ENCODE data around the gene MBOAT1.

MBOAT1 gene

GRCh38 chr6:20202699-20203302 lies 9.5 kb downstream of the MBOAT1 start:
- Mint-ChIP-seq H3K4me3 (no peak overlapping the region), H3K27me3 (no peaks in the 10 kb centered on the region), H3K9me3 (no peaks in the 10 kb centered on the region), H3K36me3 (peaks cover 25% of the 10 kb centered on the region), H3K27ac (no peak overlapping the region), H3K4me1 (peaks cover 65% of the 10 kb centered on the region)
- DNase-seq: no peak
- CTCF ChIA-PET: interaction anchor here (1.0 to 1.3 kb wide), 2 partner anchors 10 to 202 kb away, joined by 3 read pairs; no protein-coding TSS in a partner anchor

DNA sequence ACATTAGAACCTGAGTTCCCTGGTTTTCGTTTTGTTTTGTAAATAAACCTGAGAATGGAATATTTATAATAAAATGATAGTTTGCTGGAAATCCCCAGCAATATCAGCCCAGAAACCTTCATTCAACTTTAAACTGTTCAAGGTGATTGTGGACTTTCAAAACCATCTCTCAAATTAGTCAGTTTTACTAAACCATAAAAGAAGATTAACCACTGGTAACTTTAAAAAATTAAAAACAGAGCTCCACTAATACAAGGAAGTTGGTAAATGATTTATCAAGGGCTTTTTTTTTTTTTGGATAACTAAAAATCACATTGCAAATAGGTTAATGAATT lies 10.0 kb downstream of the MBOAT1 start:
- no peak for DNase-seq
- CTCF ChIA-PET: interaction anchor here (1.0 to 1.3 kb wide), 2 partner anchors 11 to 202 kb away, joined by 3 read pairs; no protein-coding TSS in a partner anchor
- Mint-ChIP-seq H3K9me3 (no peaks in the 10 kb centered on the region), H3K4me3 (no peak overlapping the region), H3K4me1 (peaks cover 60% of the 10 kb centered on the region), H3K27me3 (no peaks in the 10 kb centered on the region), H3K27ac (no peak overlapping the region), H3K36me3 (peaks cover 25% of the 10 kb centered on the region)

DNA sequence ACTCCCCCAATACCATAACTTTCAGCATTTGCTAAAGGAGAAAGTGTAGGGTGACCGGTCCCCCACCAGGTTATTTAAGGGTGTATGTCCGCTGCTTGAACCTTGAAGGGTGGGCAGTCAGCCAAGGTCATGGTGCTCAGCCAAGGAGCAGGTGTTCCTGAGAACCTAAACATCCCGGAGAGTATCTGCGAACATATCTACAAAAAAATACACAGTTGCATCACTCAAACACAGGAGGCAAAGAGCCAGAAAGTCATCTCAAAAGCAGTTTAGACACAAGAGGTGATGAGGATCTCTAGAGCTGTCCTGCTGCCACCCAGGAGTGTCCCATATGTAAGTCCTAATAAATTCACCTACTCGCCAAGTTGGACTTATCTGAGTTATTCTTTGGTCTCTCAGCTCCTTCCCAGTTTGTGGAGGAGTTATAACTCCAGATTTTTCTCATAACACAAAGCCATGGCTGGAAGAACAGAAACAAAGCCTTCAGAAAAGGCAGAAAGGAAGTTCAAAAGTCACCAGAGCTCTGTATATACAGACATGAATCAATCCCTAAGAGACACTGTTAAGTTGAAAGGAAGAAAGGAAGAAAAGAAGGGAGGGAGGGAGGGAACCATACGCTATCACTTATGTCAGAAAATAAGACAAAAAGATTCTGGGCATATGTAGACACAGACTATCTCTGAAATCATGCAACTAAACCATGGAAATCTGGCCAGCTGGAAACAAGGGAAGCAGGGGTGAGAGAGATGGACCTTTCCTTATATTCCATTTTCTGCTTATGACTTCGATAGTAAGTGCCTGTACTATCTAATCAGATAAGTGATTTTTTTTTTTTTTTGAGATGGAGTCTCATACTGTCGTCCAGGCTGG lies 11.3 kb downstream of the MBOAT1 start:
- CTCF ChIA-PET: interaction anchor here (0.9 to 1.0 kb wide), 2 partner anchors 74 to 337 kb away, joined by 3 to 4 read pairs; no protein-coding TSS in a partner anchor
- H3K27ac Mint-ChIP-seq: no peak overlapping the region
- no peak overlapping the region for H3K4me3 Mint-ChIP-seq
- H3K27me3 Mint-ChIP-seq: no peaks in the 10 kb centered on the region
- DNase-seq: no peak
- peaks cover 20% of the 10 kb centered on the region for H3K36me3 Mint-ChIP-seq
- H3K4me1 Mint-ChIP-seq: peaks cover 47% of the 10 kb centered on the region
- no peaks in the 10 kb centered on the region for H3K9me3 Mint-ChIP-seq

DNA sequence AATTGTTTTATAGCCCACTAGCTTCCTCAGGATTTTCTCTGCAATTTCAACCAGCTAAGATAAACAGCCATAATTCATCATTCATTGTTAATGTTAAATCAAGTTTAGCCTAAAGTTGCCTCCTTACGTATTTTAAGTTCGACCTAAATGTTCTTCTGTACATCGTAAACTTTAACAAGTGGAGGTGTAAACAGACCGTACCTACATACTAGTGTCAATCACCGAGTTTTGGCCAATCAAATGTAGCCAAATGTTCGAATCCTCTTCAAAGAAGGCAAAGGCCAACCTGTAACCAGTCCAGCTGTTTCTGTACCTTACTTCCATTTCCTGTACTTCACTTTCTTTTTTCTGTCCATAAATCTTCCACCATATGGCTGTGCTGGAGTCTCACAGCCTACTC lies 13.5 kb downstream of the MBOAT1 start:
- Mint-ChIP-seq H3K9me3 (no peaks in the 10 kb centered on the region), H3K27me3 (no peaks in the 10 kb centered on the region), H3K27ac (peak overlapping the region; percentile 64), H3K36me3 (peaks cover 19% of the 10 kb centered on the region), H3K4me3 (no peak overlapping the region), H3K4me1 (peaks cover 27% of the 10 kb centered on the region)
- CTCF ChIA-PET: interaction anchor here (1.0 kb wide), 1 partner anchor 22 kb away, joined by 3 read pairs; no protein-coding TSS in a partner anchor
- no peak for DNase-seq

DNA sequence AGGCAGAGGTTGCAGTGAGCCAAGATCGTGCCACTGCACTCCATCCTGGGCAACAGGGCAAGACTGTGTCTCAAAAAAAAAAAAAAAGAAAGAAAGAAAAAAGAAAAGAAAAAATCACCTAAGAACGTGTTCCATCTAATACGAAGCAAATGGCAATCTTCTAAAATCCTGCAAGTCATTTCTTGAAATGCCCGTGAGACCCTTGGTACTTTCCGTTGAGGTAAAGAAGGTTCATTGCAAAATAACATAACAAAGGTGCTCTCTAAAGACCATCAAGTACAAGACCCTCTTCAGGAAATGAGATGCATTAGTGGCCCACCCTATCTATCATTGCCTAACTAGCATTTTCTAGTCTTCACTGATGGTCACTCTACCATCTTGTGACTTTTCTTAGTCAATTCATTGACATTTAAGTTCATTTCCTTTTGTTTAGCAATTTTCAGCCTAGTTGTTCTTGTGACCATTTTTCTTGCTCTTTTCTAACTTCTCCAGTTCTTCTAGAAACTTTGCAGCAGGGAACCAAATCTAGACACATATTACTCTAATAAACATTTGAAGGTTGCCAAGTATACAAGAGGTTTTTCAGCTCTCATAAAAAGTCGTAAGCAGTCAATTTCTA lies 14.0 kb downstream of the MBOAT1 start:
- H3K9me3 Mint-ChIP-seq: no peaks in the 10 kb centered on the region
- no peak overlapping the region for H3K27ac Mint-ChIP-seq
- DNase-seq: no peak
- H3K27me3 Mint-ChIP-seq: no peaks in the 10 kb centered on the region
- H3K4me1 Mint-ChIP-seq: peaks cover 24% of the 10 kb centered on the region
- H3K4me3 Mint-ChIP-seq: no peak overlapping the region
- H3K36me3 Mint-ChIP-seq: peaks cover 20% of the 10 kb centered on the region
- CTCF ChIA-PET: interaction anchor here (0.7 to 1.0 kb wide), 2 partner anchors 22 to 104 kb away, joined by 3 read pairs; no protein-coding TSS in a partner anchor

DNA sequence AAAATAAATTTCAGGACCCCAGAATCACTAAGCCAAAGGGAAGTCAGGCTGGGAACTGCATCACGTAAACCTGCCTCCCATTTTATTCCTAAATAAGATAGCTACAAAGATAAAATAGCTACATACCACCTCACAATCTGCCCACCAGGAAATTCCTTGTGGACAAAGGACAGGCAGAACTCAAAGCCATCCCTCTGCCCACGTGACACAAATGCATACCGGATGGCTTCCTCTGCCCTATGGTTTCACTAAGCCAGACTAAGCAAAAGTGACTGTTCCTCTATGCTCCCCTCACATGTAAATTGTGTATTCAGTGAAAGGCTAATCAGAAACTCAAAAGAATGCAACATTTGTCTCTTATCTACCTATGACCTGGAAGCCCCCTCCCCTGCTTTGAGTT lies 15.0 kb downstream of the MBOAT1 start:
- CTCF ChIA-PET: interaction anchor here (0.7 kb wide), 1 partner anchor 103 kb away, joined by 3 read pairs; no protein-coding TSS in a partner anchor
- peaks cover 22% of the 10 kb centered on the region for H3K4me1 Mint-ChIP-seq
- H3K36me3 Mint-ChIP-seq: peaks cover 21% of the 10 kb centered on the region
- no peak overlapping the region for H3K4me3 Mint-ChIP-seq
- no peak for DNase-seq
- no peak overlapping the region for H3K27ac Mint-ChIP-seq
- no peaks in the 10 kb centered on the region for H3K9me3 Mint-ChIP-seq
- no peaks in the 10 kb centered on the region for H3K27me3 Mint-ChIP-seq

GRCh38 chr6:20192625-20193024 lies 19.6 kb downstream of the MBOAT1 start:
- Mint-ChIP-seq H3K9me3 (peaks cover 1% of the 10 kb centered on the region), H3K36me3 (peaks cover 18% of the 10 kb centered on the region), H3K4me1 (peaks cover 4% of the 10 kb centered on the region), H3K27me3 (no peaks in the 10 kb centered on the region), H3K27ac (no peak overlapping the region), H3K4me3 (no peak overlapping the region)
- CTCF ChIA-PET: interaction anchor here (2.4 kb wide), 1 partner anchor 66 kb away, joined by 9 read pairs; no protein-coding TSS in a partner anchor
- DNase-seq: no peak

DNA sequence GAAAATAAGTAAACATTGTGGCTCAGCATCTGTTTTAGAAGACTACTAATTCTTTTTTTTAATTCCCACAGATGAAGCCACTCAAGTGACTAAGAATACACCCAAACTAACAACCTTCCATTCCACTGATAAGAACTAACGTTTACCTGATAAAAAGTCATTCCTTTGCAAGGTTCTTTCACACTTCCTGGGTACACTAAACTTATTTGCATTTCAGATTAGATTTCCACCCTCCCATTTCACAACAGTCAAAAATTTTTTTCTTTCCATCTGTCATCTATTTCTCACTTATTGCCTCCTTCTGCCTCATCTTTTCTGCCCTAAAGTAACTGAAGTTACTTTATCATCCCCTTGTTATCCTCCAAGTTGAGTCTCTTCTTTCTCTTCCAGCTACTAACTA lies 20.3 kb downstream of the MBOAT1 start:
- Mint-ChIP-seq H3K4me1 (peaks cover 4% of the 10 kb centered on the region), H3K27ac (no peak overlapping the region), H3K4me3 (no peak overlapping the region), H3K36me3 (peaks cover 25% of the 10 kb centered on the region), H3K9me3 (peaks cover 1% of the 10 kb centered on the region), H3K27me3 (no peaks in the 10 kb centered on the region)
- no peak for DNase-seq
- CTCF ChIA-PET: interaction anchor here (1.5 to 2.4 kb wide), 2 partner anchors 65 to 99 kb away, joined by 4 to 9 read pairs; no protein-coding TSS in a partner anchor

GRCh38 chr6:20188630-20189075 lies 23.6 kb downstream of the MBOAT1 start:
- Mint-ChIP-seq H3K4me3 (no peak overlapping the region), H3K36me3 (peaks cover 35% of the 10 kb centered on the region), H3K9me3 (peaks cover 1% of the 10 kb centered on the region), H3K27me3 (no peaks in the 10 kb centered on the region), H3K4me1 (peaks cover 4% of the 10 kb centered on the region), H3K27ac (no peak overlapping the region)
- DNase-seq: no peak
- CTCF ChIA-PET: no interaction called here

DNA sequence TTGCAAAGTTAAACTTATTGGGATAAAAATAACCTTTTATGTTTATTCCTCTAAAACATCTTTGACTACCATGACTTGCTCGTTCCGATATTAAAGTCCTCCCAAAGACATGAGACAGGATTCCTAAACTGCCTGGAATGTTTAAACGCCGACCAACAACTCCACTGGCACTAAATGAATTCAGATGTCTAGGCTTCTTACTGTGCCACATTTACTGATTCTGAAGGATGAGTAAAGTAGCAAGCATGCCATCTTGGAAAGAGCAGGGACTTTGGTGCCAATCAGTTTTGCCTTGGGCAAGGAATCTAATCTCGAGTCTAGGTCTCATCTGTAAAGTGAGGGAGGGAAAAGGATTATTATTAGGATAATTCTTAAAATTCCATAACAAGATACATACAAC lies 25.3 kb downstream of the MBOAT1 start:
- H3K4me1 Mint-ChIP-seq: peaks cover under 1% of the 10 kb centered on the region
- H3K27me3 Mint-ChIP-seq: no peaks in the 10 kb centered on the region
- H3K36me3 Mint-ChIP-seq: peaks cover 40% of the 10 kb centered on the region
- CTCF ChIA-PET: no interaction called here
- no peak for DNase-seq
- H3K9me3 Mint-ChIP-seq: peaks cover 7% of the 10 kb centered on the region
- H3K4me3 Mint-ChIP-seq: no peak overlapping the region
- no peak overlapping the region for H3K27ac Mint-ChIP-seq

- DNase-seq: no peak
- peaks cover 5% of the 10 kb centered on the region for H3K9me3 Mint-ChIP-seq
- H3K4me3 Mint-ChIP-seq: no peak overlapping the region
- CTCF ChIA-PET: no interaction called here
- peaks cover 29% of the 10 kb centered on the region for H3K36me3 Mint-ChIP-seq
- H3K4me1 Mint-ChIP-seq: peaks cover 7% of the 10 kb centered on the region
- H3K27ac Mint-ChIP-seq: no peak overlapping the region
- H3K27me3 Mint-ChIP-seq: no peaks in the 10 kb centered on the region
Observed at GRCh38 chr6:20183706-20184105, 28.6 kb downstream of the MBOAT1 start.

DNA sequence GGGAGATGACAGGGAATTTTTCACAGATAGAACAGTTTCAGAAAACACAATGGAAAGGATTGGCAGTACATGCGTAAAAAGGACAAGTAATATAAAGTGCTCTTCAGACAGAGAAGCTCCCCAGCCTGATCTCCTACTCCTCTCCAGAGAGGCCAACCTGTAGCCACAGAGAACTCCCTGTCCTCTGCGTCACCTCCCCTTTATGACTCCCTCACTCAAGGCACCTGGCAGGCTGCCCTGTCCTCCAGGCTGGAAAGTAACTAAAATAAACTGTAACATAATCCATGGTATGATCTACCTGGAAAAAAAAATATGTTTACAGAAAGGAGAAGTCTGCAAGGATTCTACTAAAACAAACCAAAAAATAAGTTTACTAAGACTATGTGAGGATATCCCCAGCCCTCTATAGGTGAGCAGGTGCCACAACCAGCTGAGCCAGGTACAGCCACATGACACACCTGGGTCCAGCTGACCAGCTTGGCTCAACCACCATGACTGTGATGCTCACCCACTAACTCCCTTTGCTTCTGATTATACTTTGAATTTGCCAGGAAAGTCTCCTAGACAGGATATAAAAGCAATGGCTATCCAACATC lies 29.2 kb downstream of the MBOAT1 start:
- CTCF ChIA-PET: no interaction called here
- H3K9me3 Mint-ChIP-seq: peaks cover 5% of the 10 kb centered on the region
- DNase-seq: no peak
- H3K27me3 Mint-ChIP-seq: no peaks in the 10 kb centered on the region
- no peak overlapping the region for H3K27ac Mint-ChIP-seq
- H3K36me3 Mint-ChIP-seq: peaks cover 29% of the 10 kb centered on the region
- H3K4me1 Mint-ChIP-seq: peaks cover 7% of the 10 kb centered on the region
- no peak overlapping the region for H3K4me3 Mint-ChIP-seq

DNA sequence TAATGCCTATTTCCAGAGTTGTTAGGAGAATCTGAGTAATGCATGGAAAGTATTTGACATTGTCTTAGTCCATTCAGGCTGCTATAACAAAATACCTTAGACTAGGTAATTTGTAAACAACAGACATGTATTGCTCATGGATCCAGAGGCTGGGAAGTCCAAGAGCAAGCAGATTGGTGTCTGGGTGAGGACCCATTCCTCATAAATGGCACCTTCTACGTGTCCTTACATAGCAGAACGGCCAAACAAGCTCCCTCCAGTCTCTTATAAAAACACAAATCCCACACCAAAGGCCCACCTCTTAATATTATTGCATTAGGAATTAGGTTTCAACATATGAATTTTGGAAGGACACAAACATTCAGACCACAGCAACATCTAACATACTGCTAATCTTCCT lies 30.2 kb downstream of the MBOAT1 start:
- Mint-ChIP-seq H3K4me1 (peaks cover 7% of the 10 kb centered on the region), H3K27me3 (no peaks in the 10 kb centered on the region), H3K36me3 (peaks cover 22% of the 10 kb centered on the region), H3K4me3 (no peak overlapping the region), H3K9me3 (peaks cover 5% of the 10 kb centered on the region), H3K27ac (no peak overlapping the region)
- no peak for DNase-seq
- CTCF ChIA-PET: no interaction called here

DNA sequence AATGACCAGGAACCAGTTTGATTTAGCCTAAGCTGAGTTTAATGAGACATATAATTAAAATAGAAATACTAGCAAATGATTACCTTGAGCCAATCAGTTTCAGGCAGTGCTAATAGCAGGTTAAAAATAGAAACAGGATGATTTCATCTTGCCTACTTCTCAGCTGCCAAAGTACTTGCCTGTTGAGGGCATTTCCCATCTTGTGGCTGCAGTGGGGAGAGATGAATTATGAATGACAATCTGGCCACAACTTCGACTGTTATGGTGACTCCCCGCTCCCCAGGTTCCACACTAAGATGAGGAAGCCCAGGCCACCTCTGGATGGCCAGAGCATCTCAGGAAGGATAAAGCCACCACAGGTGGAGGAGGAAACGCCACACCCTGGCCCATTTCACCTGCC lies 31.3 kb downstream of the MBOAT1 start:
- Mint-ChIP-seq H3K4me1 (peaks cover 7% of the 10 kb centered on the region), H3K27me3 (no peaks in the 10 kb centered on the region), H3K27ac (no peak overlapping the region), H3K36me3 (peaks cover 16% of the 10 kb centered on the region), H3K9me3 (peaks cover 5% of the 10 kb centered on the region), H3K4me3 (no peak overlapping the region)
- CTCF ChIA-PET: no interaction called here
- DNase-seq: no peak

Measured in activated naive CD4-positive, alpha-beta T cell treated with anti-CD3 and anti-CD28 coated beads, Interleukin-2, amount 10 ng/mL, durations not matched to agents 7 days and 5 days (primary cell).